H1 (cell line): ENCODE data around the gene ICE1. TPM values are rescaled to one million over a fixed set of nuclear protein-coding genes. Genes with fewer than 3 reads are reported as not detected.

ENCODE experiments used
- CTCF ChIA-PET: fragments of 300-600 bp; sonication (Branson Sonifier 250); formaldehyde crosslinking; loops from one replicate; lab custom pipeline; 2021; ENCODE audit not compliant: partially characterized antibody; lab: Charles Lee
- POLR2A ChIA-PET: fragments of 300-600 bp; sonication (Branson Sonifier 250); formaldehyde crosslinking; loops from one replicate; lab custom pipeline; 2021; ENCODE audit warnings: inconsistent platforms; ENCODE audit not compliant: partially characterized antibody; lab: Charles Lee
- DNase-seq, 2 experiments: peaks; one replicate each; pipeline versions ENCODE4 v3.0.0 to v3.0.0-alpha.2; 2010 to 2022; ENCODE audit warnings: low spot score in 2 of 2, low read depth in 1 of 2, mixed read lengths in 1 of 2
- FAIRE-seq: peaks from 2 replicates; lab custom pipeline; 2011; peaks lifted over from hg19 to GRCh38; lab: Jason Lieb, UNC
- H2AFZ ChIP-seq: 2 replicates; pipeline ENCODE4 v1.8.1; 2012; ENCODE audit warnings: low read length, inconsistent platforms
- H2AK5ac ChIP-seq: 2 replicates; pipeline ENCODE4 v1.6.1; 2013; ENCODE audit warnings: low read depth, low read length
- H2BK120ac ChIP-seq: replicated peaks from 2 replicates; pipeline ENCODE3; 2013; ENCODE audit warnings: low read depth, low read length, inconsistent platforms
- H2BK12ac ChIP-seq: 2 replicates; pipeline ENCODE4 v1.6.1; 2013; ENCODE audit warnings: low read depth, low read length
- H2BK15ac ChIP-seq: 2 replicates; pipeline ENCODE4 v1.6.1; 2013; ENCODE audit warnings: low read length
- H2BK20ac ChIP-seq: 2 replicates; pipeline ENCODE4 v1.6.1; 2013; ENCODE audit warnings: low read length
- H2BK5ac ChIP-seq: 2 replicates; pipeline ENCODE4 v1.6.1; 2013; ENCODE audit warnings: low read depth, low read length
- H3K14ac ChIP-seq: 2 replicates; pipeline ENCODE4 v1.6.1; 2013; ENCODE audit warnings: inconsistent platforms; ENCODE audit not compliant: insufficient read length
- H3K18ac ChIP-seq: 2 replicates; pipeline ENCODE4 v1.6.1; 2013; ENCODE audit warnings: low read length; ENCODE audit errors: extremely low read depth
- H3K23ac ChIP-seq: 2 replicates; pipeline ENCODE4 v1.6.1; 2013; ENCODE audit warnings: inconsistent platforms; ENCODE audit not compliant: insufficient read length
- H3K23me2 ChIP-seq: 2 replicates; pipeline ENCODE4 v1.6.1; 2013; ENCODE audit warnings: low read depth, low read length
- H3K27ac ChIP-seq: 2 replicates; pipeline ENCODE4 v1.6.1; 2011; ENCODE audit warnings: low read depth, low read length, inconsistent platforms
- H3K27me3 ChIP-seq, 4 experiments: replicated peaks in 1 of 4; 1 replicate in 1 of 4; 2 replicates in 3 of 4; pipeline versions ENCODE4 v1.6.1 to v1.8.1; 2011 to 2013; ENCODE audit warnings: low read length in 3 of 4, mild to moderate bottlenecking in 3 of 4, inconsistent platforms in 2 of 4, mixed read lengths in 2 of 4, moderate library complexity in 1 of 4; ENCODE audit not compliant: control insufficient read depth in 3 of 4, insufficient read depth in 3 of 4; ENCODE audit errors: extremely low read depth in 1 of 4
- H3K36me3 ChIP-seq, 4 experiments: 2 replicates each; pipeline versions ENCODE4 v1.6.1 to v1.8.1; 2011 to 2013; ENCODE audit warnings: mild to moderate bottlenecking in 4 of 4, low read length in 3 of 4, moderate library complexity in 2 of 4, control low read depth in 1 of 4, inconsistent platforms in 1 of 4; ENCODE audit not compliant: insufficient read depth in 4 of 4, control insufficient read depth in 2 of 4
- H3K4ac ChIP-seq: replicated peaks from 2 replicates; pipeline ENCODE3; 2013; ENCODE audit warnings: low read length, low read depth, mixed read lengths, inconsistent platforms; ENCODE audit not compliant: insufficient read length
- H3K4me1 ChIP-seq, 4 experiments: replicated peaks in 1 of 4; 1 replicate in 1 of 4; 2 replicates in 3 of 4; pipeline versions ENCODE4 v1.6.1 to v1.8.1; 2011 to 2013; ENCODE audit warnings: low read length in 3 of 4, inconsistent platforms in 2 of 4, mixed read lengths in 1 of 4; ENCODE audit not compliant: insufficient read depth in 4 of 4, control insufficient read depth in 3 of 4
- H3K4me2 ChIP-seq, 2 experiments: 2 replicates each; pipeline versions ENCODE4 v1.6.1 to v1.8.1; 2011 to 2013; ENCODE audit warnings: low read depth in 2 of 2, low read length in 2 of 2, control low read depth in 1 of 2, inconsistent platforms in 1 of 2, mild to moderate bottlenecking in 1 of 2; ENCODE audit not compliant: insufficient read depth in 1 of 2
- H3K4me3 ChIP-seq, 4 experiments: fragments of 200-600, 300-600 bp in 1 of 4; sonication (generic), shearing (Covaris generic), sonication (Bioruptor Twin) in 1 of 4; 2 replicates each; pipeline versions ENCODE4 v1.5.1 to v1.8.1; 2011 to 2016; ENCODE audit warnings: low read length in 4 of 4, low read depth in 3 of 4, control low read depth in 2 of 4, inconsistent platforms in 2 of 4, mild to moderate bottlenecking in 2 of 4, mixed read lengths in 1 of 4, moderate library complexity in 1 of 4; ENCODE audit not compliant: insufficient read depth in 2 of 4; ENCODE audit errors: extremely low read depth in 1 of 4
- H3K56ac ChIP-seq: replicated peaks from 2 replicates; pipeline ENCODE3; 2013; ENCODE audit warnings: low read depth, mild to moderate bottlenecking, mixed read lengths, low read length, inconsistent platforms; ENCODE audit not compliant: insufficient read length
- H3K79me1 ChIP-seq: 2 replicates; pipeline ENCODE4 v1.6.1; 2013; ENCODE audit warnings: low read depth, low read length, control low read depth
- H3K79me2 ChIP-seq, 2 experiments: 2 replicates each; pipeline versions ENCODE4 v1.6.1 to v1.8.1; 2012 to 2013; ENCODE audit warnings: low read length in 2 of 2, mild to moderate bottlenecking in 2 of 2, inconsistent platforms in 1 of 2; ENCODE audit not compliant: insufficient read depth in 2 of 2, control insufficient read depth in 1 of 2
- H3K9ac ChIP-seq, 4 experiments: replicated peaks in 1 of 4; 1 replicate in 1 of 4; 2 replicates in 3 of 4; pipeline versions ENCODE4 v1.6.1 to v1.8.1; 2011 to 2013; ENCODE audit warnings: low read depth in 3 of 4, low read length in 3 of 4, control low read depth in 2 of 4, mild to moderate bottlenecking in 2 of 4, moderate library complexity in 2 of 4, inconsistent platforms in 1 of 4; ENCODE audit errors: extremely low read depth in 1 of 4
- H3K9me3 ChIP-seq, 2 experiments: 2 replicates each; pipeline versions ENCODE4 v1.6.1 to v1.8.1; 2012 to 2013; ENCODE audit warnings: mild to moderate bottlenecking in 2 of 2, moderate library complexity in 2 of 2, control low read depth in 1 of 2, inconsistent platforms in 1 of 2, low read depth in 1 of 2, low read length in 1 of 2, mixed read lengths in 1 of 2; ENCODE audit not compliant: insufficient read depth in 2 of 2
- H4K20me1 ChIP-seq, 2 experiments: replicated peaks in 1 of 2; 2 replicates each; pipeline versions ENCODE3 to v1.8.1; 2011 to 2013; ENCODE audit warnings: inconsistent platforms in 2 of 2, low read length in 2 of 2, mild to moderate bottlenecking in 1 of 2; ENCODE audit not compliant: insufficient read depth in 2 of 2, control insufficient read depth in 1 of 2
- H4K5ac ChIP-seq: 2 replicates; pipeline ENCODE4 v1.6.1; 2013; ENCODE audit warnings: low read length, low read depth, mixed read lengths, inconsistent platforms; ENCODE audit not compliant: insufficient read length
- H4K8ac ChIP-seq: 2 replicates; pipeline ENCODE4 v1.8.0; 2013; ENCODE audit warnings: mild to moderate bottlenecking, moderate library complexity, low read length, inconsistent platforms; ENCODE audit not compliant: insufficient read depth; ENCODE audit errors: extremely low read depth
- H4K91ac ChIP-seq: replicated peaks from 2 replicates; pipeline ENCODE3; 2013; ENCODE audit warnings: low read length, mixed read lengths, inconsistent platforms; ENCODE audit not compliant: insufficient read length
- CBX8 ChIP-seq: fragments of 300-800, 300-1000 bp; sonication (generic); IDR thresholded peaks from 2 replicates; pipeline ENCODE4 v1.7.1; 2016; ENCODE audit warnings: low read depth, low read length, borderline replicate concordance
- KDM4A ChIP-seq: IDR thresholded peaks from one replicate; pipeline ENCODE4 v1.7.1; 2012; ENCODE audit warnings: low read depth, mild to moderate bottlenecking, moderate library complexity, low read length, inconsistent platforms; ENCODE audit not compliant: severe bottlenecking
- MAX ChIP-seq: IDR thresholded peaks from 2 replicates; pipeline ENCODE4 v1.6.1; 2012; ENCODE audit warnings: inconsistent platforms
- TAF1 ChIP-seq: IDR thresholded peaks from 2 replicates; pipeline ENCODE4 v1.6.1; 2011; ENCODE audit warnings: mild to moderate bottlenecking, low read depth, low read length
- TEAD4 ChIP-seq: IDR thresholded peaks from 2 replicates; pipeline ENCODE4 v1.6.1; 2012; ENCODE audit warnings: low read depth, low read length, inconsistent platforms, mixed read lengths
- USF2 ChIP-seq: IDR thresholded peaks from 2 replicates; pipeline ENCODE4 v1.6.1; 2011; ENCODE audit warnings: low read length, improper control_type of control experiment
- YY1 ChIP-seq: IDR thresholded peaks from 2 replicates; pipeline ENCODE4 v1.6.1; 2011; ENCODE audit warnings: low read depth, mild to moderate bottlenecking, low read length
- whole genome bisulfite sequencing, 2 experiments: shearing (Covaris generic) in 1 of 2; methylation state at CpG; one replicate each; pipeline versions ENCODE4 v1.1.6 to v1.1.7; 2013 to 2015; ENCODE audit warnings: low lambda C conversion rate in 2 of 2, mixed read lengths in 2 of 2, inconsistent platforms in 1 of 2, low coverage in 1 of 2, missing lambda C conversion rate in 1 of 2; ENCODE audit not compliant: insufficient replicate concordance in 2 of 2, insufficient coverage in 1 of 2, insufficient read length in 1 of 2; ENCODE audit errors: extremely low coverage in 1 of 2, missing lambda C conversion rate in 1 of 2; 5-methylcytosine and 5-hydroxymethylcytosine counted together
- polyA plus RNA-seq, 7 experiments: library from polyadenylated mRNA; depleted of rRNA in 3 of 7; stranded (reverse) in 5 of 7; unstranded in 2 of 7; fragments of >200 nt in 5 of 7; fragments of 200-250 nt in 2 of 7; gene quantifications; 1 replicate in 5 of 7; 2 replicates in 1 of 7; 4 replicates in 1 of 7; pipeline versions ENCODE4 v1.2.1 to v1.2.3, GENCODE V29; 2011 to 2013; ENCODE audit warnings: missing spikeins in 2 of 7, mixed read lengths in 2 of 7
- total RNA-seq: library from RNA; stranded (reverse); fragmentation: NEBNext Ultra II Directional; extraction: Animal tissue kit (Norgen Biotek cat#: 25700); gene quantifications from 2 replicates; pipeline ENCODE4 v1.2.1, GENCODE V29; 2021

The ICE1 gene
- total and polyA plus RNA-seq, 2 of the 8 experiments (the other 6 are each of a cell fraction or from before 2014, with no cell fraction given): 11.8 to 53.9 TPM

GRCh38 chr5:5523066-5523505 lies 100.6 kb downstream of the ICE1 start:
- H4K91ac ChIP-seq: peak overlapping the region; percentile 94
- no peaks in the 10 kb centered on the region for H3K23me2 ChIP-seq
- no peak overlapping the region for H3K4ac ChIP-seq
- no peak overlapping the region for H2AFZ ChIP-seq
- H3K23ac ChIP-seq: no peak overlapping the region
- no peak overlapping the region for H2AK5ac ChIP-seq
- no peaks in the 10 kb centered on the region for H3K79me1 ChIP-seq
- ChIA-PET POLR2A (no interaction called here), CTCF (no interaction called here)
- 0 out of 2 replicates have a peak overlapping the region, but pooled peaks have one; percentile 6 for H2BK12ac ChIP-seq
- H3K14ac ChIP-seq: no peak overlapping the region
- no peak for DNase-seq
- H3K56ac ChIP-seq: no peak overlapping the region
- H3K27ac ChIP-seq: no peak overlapping the region
- peaks cover 0 to 2% of the 10 kb centered on the region in 2 experiments; a peak in 1 of 4 replicates for H3K9me3 ChIP-seq
- peak overlapping the region; percentile 85; the same call in 1 of the 2 replicates for H2BK5ac ChIP-seq
- no peak overlapping the region for H4K5ac ChIP-seq
- peak overlapping the region; percentile 89; the same call in 1 of the 2 replicates for H2BK20ac ChIP-seq
- no peaks in the 10 kb centered on the region for H3K27me3 ChIP-seq
- FAIRE-seq: no peak
- WGBS, 2 experiments: 87% methylated on average over 6 of the region's 6 CpGs; no CpG with 5 or more reads in 1 of the 2 experiments
- H3K9ac ChIP-seq: no peak overlapping the region
- H3K36me3 ChIP-seq: no peaks in the 10 kb centered on the region
- H2BK15ac ChIP-seq: no peak overlapping the region
- H4K8ac ChIP-seq: no peak overlapping the region
- peaks cover 0 to 7% (median 2%) of the 10 kb centered on the region in 4 experiments; a peak in 4 of 7 replicates for H3K4me1 ChIP-seq
- H4K20me1 ChIP-seq: no peaks in the 10 kb centered on the region
- H3K4me3 ChIP-seq: no peak overlapping the region
- H3K4me2 ChIP-seq: no peak overlapping the region
- no peaks in the 10 kb centered on the region for H3K79me2 ChIP-seq
- H3K18ac ChIP-seq: no peak overlapping the region
- peak overlapping the region; percentile 88 for H2BK120ac ChIP-seq
- TF ChIP-seq TAF1: no peak
- TF ChIP-seq USF2: no peak
- no peak for TF ChIP-seq KDM4A
- peak; percentile 50; the same call in 1 of the 2 replicates for TF ChIP-seq TEAD4
- TF ChIP-seq MAX: no peak
- no peak for TF ChIP-seq CBX8
- TF ChIP-seq YY1: peak; percentile 97
